CD4-positive, alpha-beta T cell (primary cell): ENCODE measurements around the gene MYDGF. TPM values are rescaled to one million over a fixed set of nuclear protein-coding genes. Genes with fewer than 3 reads are reported as not detected.

Experiments used
- ATAC-seq: fragments of 200-7000 bp; cut with Tn5 transposase; one replicate; pipeline ENCODE4 v1.10.0; 2022; ENCODE audit warnings: mild to moderate bottlenecking; ENCODE audit not compliant: poor library complexity
- CTCF ChIA-PET: fragments of 350-600 bp; sonication (Branson Sonifier 250); formaldehyde crosslinking; loops from one replicate; lab custom pipeline; 2021; ENCODE audit warnings: antibody characterized with exemption, inconsistent platforms; lab: Charles Lee
- POLR2A ChIA-PET: fragments of 350-600 bp; sonication (Branson Sonifier 250); formaldehyde crosslinking; loops from one replicate; lab custom pipeline; 2021; ENCODE audit warnings: antibody characterized with exemption, inconsistent platforms; lab: Charles Lee
- DNase-seq, 14 experiments: peaks; one replicate each; pipeline ENCODE4 v3.0.0-alpha.2; 2013 to 2020; ENCODE audit warnings: mixed read lengths in 2 of 14
- H3K27ac ChIP-seq, 2 donors: one replicate each; pipeline versions ENCODE4 v1.5.1 to v1.7.0; 2013; ENCODE audit warnings: low read length in 2 of 2, low read depth in 1 of 2, mild to moderate bottlenecking in 1 of 2
- H3K27me3 ChIP-seq, 2 experiments: 1 replicate in 1 of 2; 2 replicates in 1 of 2; pipeline versions ENCODE4 v1.6.1 to v1.7.0; 2013; ENCODE audit warnings: low read length in 2 of 2, control low read depth in 1 of 2, mild to moderate bottlenecking in 1 of 2, moderate library complexity in 1 of 2; ENCODE audit not compliant: insufficient read depth in 2 of 2, control insufficient read depth in 1 of 2
- H3K36me3 ChIP-seq: one replicate; pipeline ENCODE4 v1.6.1; 2013; ENCODE audit warnings: low read length, control low read depth; ENCODE audit not compliant: insufficient read depth
- H3K4me1 ChIP-seq: one replicate; pipeline ENCODE4 v1.6.1; 2013; ENCODE audit warnings: low read length, control low read depth; ENCODE audit not compliant: insufficient read depth
- H3K4me3 ChIP-seq: one replicate; pipeline ENCODE4 v1.5.1; 2013; ENCODE audit warnings: mild to moderate bottlenecking, low read length, moderate library complexity
- H3K9me3 ChIP-seq, 2 experiments: 1 replicate in 1 of 2; 2 replicates in 1 of 2; pipeline versions ENCODE4 v1.6.1 to v1.7.0; 2013; ENCODE audit warnings: low read length in 2 of 2, mild to moderate bottlenecking in 2 of 2, control low read depth in 1 of 2, moderate library complexity in 1 of 2; ENCODE audit not compliant: control insufficient read depth in 1 of 2, insufficient read depth in 1 of 2
- H3K27ac Mint-ChIP-seq: one replicate; pipeline ENCODE4 v1.8.0; 2020; ENCODE audit warnings: mixed read lengths
- H3K27me3 Mint-ChIP-seq: one replicate; pipeline ENCODE4 v1.8.0; 2021; ENCODE audit warnings: mixed read lengths
- H3K36me3 Mint-ChIP-seq: one replicate; pipeline ENCODE4 v1.8.0; 2021; ENCODE audit warnings: low read depth, mixed read lengths
- H3K4me1 Mint-ChIP-seq: one replicate; pipeline ENCODE4 v1.8.0; 2021; ENCODE audit warnings: low read depth, mixed read lengths
- H3K4me3 Mint-ChIP-seq: one replicate; pipeline ENCODE4 v1.8.0; 2020; ENCODE audit warnings: mild to moderate bottlenecking, mixed read lengths
- H3K9me3 Mint-ChIP-seq: one replicate; pipeline ENCODE4 v1.8.0; 2020; ENCODE audit warnings: mixed read lengths
- intact Hi-C, 2 experiments: fragments of 100-400 bp; cut with DNase I in 1 of 2; cut with micrococcal nuclease in 1 of 2; formaldehyde crosslinking; loops; one replicate each; pipeline versions ENCODE4 v1.15.1 to v1.9.0; 2023 to 2025; cut with DNase I, micrococcal nuclease
- total RNA-seq, 174 experiments: library from RNA in 2 of 174; stranded (reverse) in 2 of 174; gene quantifications; one replicate each; pipeline ENCODE4 v1.2.3 and lab custom pipeline; 2021 to 2026
- TF ChIP-seq, protein P1 (sequence below): fragments of 200-600 bp; IDR thresholded peaks from one replicate; pipeline ENCODE4 v1.8.0; 2022; ENCODE audit warnings: antibody characterized with exemption, mild to moderate bottlenecking

MYDGF gene
- total RNA-seq, 2 experiments from 2014 or later: 22.0 to 23.0 TPM

DNA sequence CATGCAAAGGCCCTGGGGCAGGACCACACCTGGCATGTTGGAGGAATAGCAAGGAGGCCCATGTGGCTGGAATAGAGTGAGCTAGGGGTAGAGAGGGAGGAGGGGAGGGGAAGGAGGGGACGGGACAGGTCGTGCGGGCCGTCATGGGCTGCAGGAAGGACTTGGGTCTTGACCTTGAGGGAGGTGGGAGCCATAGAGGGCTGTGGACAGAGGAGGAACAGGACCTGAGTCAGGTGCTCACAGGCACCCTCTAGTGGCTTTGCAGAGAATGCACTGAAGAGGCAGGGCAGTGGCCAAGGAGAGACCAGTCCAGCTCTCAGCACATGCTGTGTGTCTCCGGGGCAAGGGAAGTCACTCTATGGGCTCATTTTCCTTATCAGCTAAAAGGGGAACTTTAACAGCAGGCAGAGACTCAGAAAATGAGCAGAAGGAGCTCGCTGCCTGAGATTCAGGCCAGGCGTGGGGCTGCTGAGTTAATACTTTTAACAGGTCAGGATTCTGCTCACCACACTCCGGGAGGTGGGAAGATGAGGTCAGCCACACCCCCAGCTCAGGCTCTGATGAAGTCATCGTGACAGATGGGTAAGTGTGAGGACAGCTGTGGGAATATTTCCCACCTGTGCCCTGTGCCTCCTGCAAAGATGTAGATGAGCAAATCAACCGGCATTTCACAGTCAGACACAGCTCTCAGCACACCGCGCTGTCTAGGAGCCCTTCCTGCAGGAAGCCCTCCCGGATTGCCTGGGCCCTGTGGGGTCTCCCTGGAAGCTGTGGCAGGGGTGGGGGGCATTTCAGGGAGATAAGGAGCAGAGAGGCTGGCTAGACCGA is 36.8 kb downstream of the MYDGF start:
- ChIA-PET POLR2A (no interaction called here), CTCF (interaction anchor here (0.5 to 1.3 kb wide), 3 partner anchors 22 to 66 kb away, joined by 3 to 5 read pairs (median 4); no protein-coding TSS in a partner anchor)

DNA sequence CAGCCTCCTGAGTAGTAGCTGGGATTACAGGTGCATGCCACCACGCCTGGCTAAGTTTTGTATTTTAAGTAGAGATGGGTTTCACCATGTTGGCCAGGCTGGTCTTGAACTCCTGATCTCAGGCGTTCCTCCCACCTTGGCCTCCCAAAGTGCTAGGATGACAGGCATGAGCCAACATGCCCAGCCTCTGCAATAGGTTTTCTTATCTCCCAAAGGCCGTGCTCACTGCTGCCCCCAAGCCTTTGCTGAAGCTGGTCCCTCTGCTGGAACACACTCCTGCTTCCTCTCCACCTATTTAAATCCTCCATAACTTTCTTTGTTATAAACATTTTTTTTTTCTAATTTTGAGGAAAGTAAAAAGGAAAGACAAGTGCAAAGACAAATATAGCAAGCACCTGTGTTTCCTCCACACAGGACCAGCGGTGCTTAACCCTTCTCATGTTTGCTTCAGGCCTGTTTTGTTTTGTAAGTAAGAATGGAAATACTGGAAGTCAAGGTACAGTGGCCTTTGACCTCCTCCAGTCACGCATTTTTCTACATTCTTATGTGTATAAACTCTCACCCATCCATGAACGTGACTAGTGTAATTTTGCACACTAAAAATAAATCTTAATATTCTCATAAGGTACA is 45.3 kb downstream of the MYDGF start:
- Mint-ChIP-seq H3K9me3 (no peaks in the 10 kb centered on the region), H3K27ac (no peak overlapping the region), H3K4me3 (no peak overlapping the region), H3K36me3 (no peaks in the 10 kb centered on the region), H3K27me3 (peaks cover 22% of the 10 kb centered on the region), H3K4me1 (no peaks in the 10 kb centered on the region)
- no peaks in the 10 kb centered on the region for H3K9me3 ChIP-seq
- no peaks in the 10 kb centered on the region for H3K4me1 ChIP-seq
- no peak for DNase-seq
- H3K36me3 ChIP-seq: no peaks in the 10 kb centered on the region
- no peak for ATAC-seq
- CTCF ChIA-PET: no interaction called here
- H3K27ac ChIP-seq: no peak overlapping the region
- POLR2A ChIA-PET: no interaction called here
- intact Hi-C loops: no loop called here
- no peak overlapping the region for H3K4me3 ChIP-seq
- TF ChIP-seq, protein P1, sequence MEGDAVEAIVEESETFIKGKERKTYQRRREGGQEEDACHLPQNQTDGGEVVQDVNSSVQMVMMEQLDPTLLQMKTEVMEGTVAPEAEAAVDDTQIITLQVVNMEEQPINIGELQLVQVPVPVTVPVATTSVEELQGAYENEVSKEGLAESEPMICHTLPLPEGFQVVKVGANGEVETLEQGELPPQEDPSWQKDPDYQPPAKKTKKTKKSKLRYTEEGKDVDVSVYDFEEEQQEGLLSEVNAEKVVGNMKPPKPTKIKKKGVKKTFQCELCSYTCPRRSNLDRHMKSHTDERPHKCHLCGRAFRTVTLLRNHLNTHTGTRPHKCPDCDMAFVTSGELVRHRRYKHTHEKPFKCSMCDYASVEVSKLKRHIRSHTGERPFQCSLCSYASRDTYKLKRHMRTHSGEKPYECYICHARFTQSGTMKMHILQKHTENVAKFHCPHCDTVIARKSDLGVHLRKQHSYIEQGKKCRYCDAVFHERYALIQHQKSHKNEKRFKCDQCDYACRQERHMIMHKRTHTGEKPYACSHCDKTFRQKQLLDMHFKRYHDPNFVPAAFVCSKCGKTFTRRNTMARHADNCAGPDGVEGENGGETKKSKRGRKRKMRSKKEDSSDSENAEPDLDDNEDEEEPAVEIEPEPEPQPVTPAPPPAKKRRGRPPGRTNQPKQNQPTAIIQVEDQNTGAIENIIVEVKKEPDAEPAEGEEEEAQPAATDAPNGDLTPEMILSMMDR: no peak
- H3K27me3 ChIP-seq: peaks cover 6 to 8% of the 10 kb centered on the region in 2 experiments

More for the DNA sequence above, 36.8 kb downstream of the MYDGF start:
- H3K4me3 ChIP-seq: no peak overlapping the region
- ATAC-seq: peak; percentile 45
- intact Hi-C loops: loop anchor here in 1 of 2 experiments (10.0 kb wide), 1 partner anchor 389 kb away; the partner anchor contains the start of gene YJU2
- H3K27ac ChIP-seq: no peak overlapping the region
- H3K9me3 ChIP-seq: no peaks in the 10 kb centered on the region
- peaks cover 17% of the 10 kb centered on the region for H3K4me1 Mint-ChIP-seq
- TF ChIP-seq, protein P1: peak; percentile 57
- H3K27me3 ChIP-seq: peaks cover 0 to 3% of the 10 kb centered on the region in 2 experiments
- peaks cover 5% of the 10 kb centered on the region for H3K27me3 Mint-ChIP-seq
- no peaks in the 10 kb centered on the region for H3K9me3 Mint-ChIP-seq
- no peak overlapping the region for H3K27ac Mint-ChIP-seq
- no peaks in the 10 kb centered on the region for H3K36me3 Mint-ChIP-seq
- peak overlapping the region; percentile 58 for H3K4me3 Mint-ChIP-seq
- DNase-seq: peak in 8 of 14 experiments; percentile 20 to 80 (median 42)
- H3K36me3 ChIP-seq: no peaks in the 10 kb centered on the region
- H3K4me1 ChIP-seq: peaks cover 33% of the 10 kb centered on the region

DNA sequence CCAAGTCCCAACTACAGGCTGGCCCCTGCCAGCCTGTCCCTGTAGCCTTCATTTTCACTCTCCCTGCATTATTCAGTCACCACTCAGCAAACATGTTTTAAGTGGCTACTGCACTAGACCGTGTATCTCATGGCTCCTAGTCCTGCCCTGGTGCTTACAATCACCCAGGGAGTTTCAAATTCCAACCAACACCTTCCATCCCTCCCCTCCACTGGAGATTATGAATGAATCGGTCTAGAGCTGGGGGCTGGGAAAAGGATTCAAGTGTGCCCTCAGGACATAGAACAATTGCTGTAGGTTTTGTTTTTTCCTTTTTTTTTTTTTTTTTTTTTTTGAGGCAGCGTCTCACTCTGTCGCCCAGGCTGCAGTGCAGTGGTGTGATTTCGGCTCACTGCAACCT is 45.8 kb downstream of the MYDGF start:
- no peak for ATAC-seq
- Histone ChIP-seq H3K36me3 (no peaks in the 10 kb centered on the region), H3K4me3 (no peak overlapping the region), H3K9me3 (no peaks in the 10 kb centered on the region), H3K27me3 (peaks cover 8 to 12% of the 10 kb centered on the region in 2 experiments), H3K27ac (no peak overlapping the region), H3K4me1 (no peaks in the 10 kb centered on the region)
- Mint-ChIP-seq H3K9me3 (no peaks in the 10 kb centered on the region), H3K27me3 (peaks cover 22% of the 10 kb centered on the region), H3K4me1 (no peaks in the 10 kb centered on the region), H3K36me3 (no peaks in the 10 kb centered on the region), H3K4me3 (no peak overlapping the region), H3K27ac (no peak overlapping the region)
- intact Hi-C loops: no loop called here
- ChIA-PET CTCF (no interaction called here), POLR2A (no interaction called here)
- no peak for DNase-seq
- TF ChIP-seq, protein P1: no peak
